DLD1 (cell line): ENCODE data around the gene AFAP1.
"Not testable (repeated sequence)": the region's sequence is repeated elsewhere in the genome, so short reads cannot be mapped to it uniquely, and the experiment has no call there.

Experiments
- in situ Hi-C: cut with HindIII; loops from 2 replicates; pipeline ENCODE4 v1.10.0; 2017; ENCODE audit warnings: low sequenced_read_pairs

AFAP1 gene

GRCh38 chr4:7924163-7924562, 15.5 kb downstream of the AFAP1 start:
- in situ Hi-C loops, result no loop called here

GRCh38 chr4:7922466-7922865, 17.2 kb downstream of the AFAP1 start:
- in situ Hi-C loops, result no loop called here

- in situ Hi-C loops, result no loop called here
Measured at GRCh38 chr4:7918981-7919380, 20.7 kb downstream of the AFAP1 start.

GRCh38 chr4:7918187-7918586, 21.5 kb downstream of the AFAP1 start:
- in situ Hi-C loops, result not testable (repeated sequence)

- in situ Hi-C loops, result no loop called here
Measured at GRCh38 chr4:7917669-7918068, 22.0 kb downstream of the AFAP1 start.

- in situ Hi-C loops, result no loop called here
Measured at GRCh38 chr4:7915875-7916242, 23.8 kb downstream of the AFAP1 start.

- in situ Hi-C loops, result no loop called here
Measured at GRCh38 chr4:7912826-7913225, 26.8 kb downstream of the AFAP1 start.

GRCh38 chr4:7910952-7911578, 28.6 kb downstream of the AFAP1 start:
- in situ Hi-C loops, result no loop called here

- in situ Hi-C loops, result no loop called here
Measured at GRCh38 chr4:7910263-7910896, 29.3 kb downstream of the AFAP1 start.

- in situ Hi-C loops, result no loop called here
Measured at GRCh38 chr4:7909463-7910262, 30.0 kb downstream of the AFAP1 start.

GRCh38 chr4:7908668-7909067, 31.0 kb downstream of the AFAP1 start:
- in situ Hi-C loops, result no loop called here

GRCh38 chr4:7907142-7907541, 32.5 kb downstream of the AFAP1 start:
- in situ Hi-C loops, result no loop called here

- in situ Hi-C loops, result no loop called here
Measured at GRCh38 chr4:7906171-7906701, 33.4 kb downstream of the AFAP1 start.

GRCh38 chr4:7904952-7905915, 34.4 kb downstream of the AFAP1 start:
- in situ Hi-C loops, result no loop called here

GRCh38 chr4:7903791-7904516, 35.7 kb downstream of the AFAP1 start:
- in situ Hi-C loops, result no loop called here

GRCh38 chr4:7902826-7903225, 36.8 kb downstream of the AFAP1 start:
- in situ Hi-C loops, result no loop called here

GRCh38 chr4:7902101-7902553, 37.5 kb downstream of the AFAP1 start:
- in situ Hi-C loops, result no loop called here

- in situ Hi-C loops, result no loop called here
Measured at GRCh38 chr4:7901311-7901885, 38.3 kb downstream of the AFAP1 start.

- in situ Hi-C loops, result no loop called here
Measured at GRCh38 chr4:7900334-7900909, 39.2 kb downstream of the AFAP1 start.
